WTC11 (cell line): ENCODE data around the gene FOXO3. TPM values are rescaled to one million over a fixed set of nuclear protein-coding genes. Genes with fewer than 3 reads are reported as not detected.

ENCODE experiments used
- ATAC-seq: fragments of 200-7000 bp; cut with Tn5 transposase; 2 replicates; pipeline ENCODE4 v1.10.0; 2021; ENCODE audit warnings: mild to moderate bottlenecking, moderate library complexity
- CTCF ChIA-PET: fragments of 300-600 bp; sonication (Branson Sonifier 250); formaldehyde crosslinking; loops from one replicate; lab custom pipeline; 2021; ENCODE audit warnings: antibody characterized with exemption; lab: Charles Lee
- POLR2A ChIA-PET: fragments of 350-600 bp; sonication (Branson Sonifier 250); formaldehyde crosslinking; loops from one replicate; lab custom pipeline; 2021; ENCODE audit warnings: antibody characterized with exemption; lab: Charles Lee
- DNase-seq: peaks from one replicate; pipeline ENCODE4 v3.0.0; 2021; ENCODE audit warnings: low spot score
- H3K27ac Mint-ChIP-seq: 2 replicates; pipeline ENCODE4 v1.8.0; 2021; ENCODE audit warnings: mixed read lengths
- H3K27me3 Mint-ChIP-seq: 2 replicates; pipeline ENCODE4 v1.8.0; 2021; ENCODE audit warnings: low read depth, mild to moderate bottlenecking, moderate library complexity, mixed read lengths
- H3K36me3 Mint-ChIP-seq: 2 replicates; pipeline ENCODE4 v1.8.0; 2021; ENCODE audit warnings: mixed read lengths
- H3K4me1 Mint-ChIP-seq: 2 replicates; pipeline ENCODE4 v1.8.0; 2022; ENCODE audit warnings: mixed read lengths
- H3K4me3 Mint-ChIP-seq: 2 replicates; pipeline ENCODE4 v1.8.0; 2021; ENCODE audit warnings: mild to moderate bottlenecking, moderate library complexity, mixed read lengths
- H3K9me3 Mint-ChIP-seq: 2 replicates; pipeline ENCODE4 v1.8.0; 2021; ENCODE audit warnings: mixed read lengths
- ARID4B ChIP-seq: sonication (generic); formaldehyde crosslinking; IDR thresholded peaks from 2 replicates; pipeline ENCODE4 v1.8.0; 2023; ENCODE audit warnings: missing genetic modification reagents, mild to moderate bottlenecking, borderline replicate concordance
- CBFB ChIP-seq: sonication (generic); formaldehyde crosslinking; IDR thresholded peaks from 2 replicates; pipeline ENCODE4 v1.8.1; 2022; ENCODE audit warnings: mild to moderate bottlenecking, low read depth, missing genetic modification reagents
- CREB1 ChIP-seq: sonication (generic); formaldehyde crosslinking; IDR thresholded peaks from 2 replicates; pipeline ENCODE4 v1.8.0; 2023; ENCODE audit warnings: mild to moderate bottlenecking, missing genetic modification reagents
- ELF4 ChIP-seq: sonication (generic); formaldehyde crosslinking; IDR thresholded peaks from 2 replicates; pipeline ENCODE4 v1.8.1; 2022; ENCODE audit warnings: low read depth, mild to moderate bottlenecking, moderate library complexity, missing genetic modification reagents
- FOXK1 ChIP-seq: sonication (generic); formaldehyde crosslinking; IDR thresholded peaks from 2 replicates; pipeline ENCODE4 v1.8.0; 2022; ENCODE audit warnings: mild to moderate bottlenecking, moderate library complexity, missing genetic modification reagents
- GTF2I ChIP-seq: fragments of 250-450 bp; sonication (Bioruptor Pico); conservative IDR thresholded peaks from 2 replicates; pipeline ENCODE4 v1.4.0; 2021; ENCODE audit warnings: mild to moderate bottlenecking
- HMGA2 ChIP-seq: fragments of 250-450 bp; sonication (Bioruptor Pico); IDR thresholded peaks from 2 replicates; pipeline ENCODE4 v1.4.0; 2021; ENCODE audit warnings: mild to moderate bottlenecking, moderate library complexity
- JAZF1 ChIP-seq: fragments of 250-450 bp; sonication (Bioruptor Pico); IDR thresholded peaks from 2 replicates; pipeline ENCODE4 v1.9.0; 2021; ENCODE audit warnings: moderate library complexity, mild to moderate bottlenecking, inconsistent platforms
- JUN ChIP-seq: sonication (generic); formaldehyde crosslinking; IDR thresholded peaks from 2 replicates; pipeline ENCODE4 v1.8.0; 2023; ENCODE audit warnings: mild to moderate bottlenecking, missing genetic modification reagents
- KAT7 ChIP-seq: sonication (generic); formaldehyde crosslinking; IDR thresholded peaks from 2 replicates; pipeline ENCODE4 v1.8.1; 2023; ENCODE audit warnings: missing genetic modification reagents, mild to moderate bottlenecking, borderline replicate concordance
- NFE2L1 ChIP-seq: sonication (generic); formaldehyde crosslinking; IDR thresholded peaks from 2 replicates; pipeline ENCODE4 v1.8.1; 2023; ENCODE audit warnings: missing genetic modification reagents
- NR3C1 ChIP-seq: sonication (generic); formaldehyde crosslinking; conservative IDR thresholded peaks from 2 replicates; pipeline ENCODE4 v1.8.1; 2023; ENCODE audit warnings: low read depth, mild to moderate bottlenecking, missing genetic modification reagents
- PRDM15 ChIP-seq: sonication (generic); formaldehyde crosslinking; IDR thresholded peaks from 2 replicates; pipeline ENCODE4 v1.8.0; 2022; ENCODE audit warnings: missing genetic modification reagents
- SMAD4 ChIP-seq: sonication (generic); formaldehyde crosslinking; IDR thresholded peaks from 2 replicates; pipeline ENCODE4 v1.8.0; 2022; ENCODE audit warnings: mild to moderate bottlenecking, missing genetic modification reagents
- SP1 ChIP-seq: sonication (generic); formaldehyde crosslinking; conservative IDR thresholded peaks from 2 replicates; pipeline ENCODE4 v1.8.1; 2022; ENCODE audit warnings: missing genetic modification reagents
- TCF7 ChIP-seq: sonication (generic); formaldehyde crosslinking; IDR thresholded peaks from 2 replicates; pipeline ENCODE4 v1.8.0; 2022; ENCODE audit warnings: mild to moderate bottlenecking, low read depth, missing genetic modification reagents, moderate library complexity
- TP53 ChIP-seq: sonication (generic); formaldehyde crosslinking; IDR thresholded peaks from 2 replicates; pipeline ENCODE4 v1.8.1; 2023; ENCODE audit warnings: mild to moderate bottlenecking, missing genetic modification reagents
- ZNF121 ChIP-seq: sonication (generic); formaldehyde crosslinking; IDR thresholded peaks from 2 replicates; pipeline ENCODE4 v1.8.0; 2023; ENCODE audit warnings: missing genetic modification reagents
- ZNF396 ChIP-seq: fragments of 250-450 bp; sonication (Bioruptor Pico); IDR thresholded peaks from 2 replicates; pipeline ENCODE4 v1.8.0; 2021; ENCODE audit warnings: mild to moderate bottlenecking, moderate library complexity, borderline replicate concordance
- ZNF416 ChIP-seq: fragments of 250-450 bp; sonication (Bioruptor Pico); IDR thresholded peaks from 2 replicates; pipeline ENCODE4 v1.9.0; 2021; ENCODE audit warnings: mild to moderate bottlenecking, inconsistent platforms
- total RNA-seq: library from RNA; stranded (reverse); gene quantifications from 3 replicates; pipeline ENCODE4 v1.2.3, GENCODE V29; 2021
- TF ChIP-seq, protein P1 (sequence below): sonication (generic); formaldehyde crosslinking; IDR thresholded peaks from 2 replicates; pipeline ENCODE4 v1.8.1; 2023; ENCODE audit warnings: mild to moderate bottlenecking, missing genetic modification reagents
- TF ChIP-seq, protein P2 (sequence below): sonication (generic); formaldehyde crosslinking; IDR thresholded peaks from 2 replicates; pipeline ENCODE4 v1.8.1; 2022; ENCODE audit warnings: low read depth, mild to moderate bottlenecking, moderate library complexity, missing genetic modification reagents, borderline replicate concordance
- TF ChIP-seq, protein P3 (sequence below): sonication (generic); formaldehyde crosslinking; IDR thresholded peaks from 2 replicates; pipeline ENCODE4 v1.8.1; 2023; ENCODE audit warnings: mild to moderate bottlenecking, moderate library complexity, missing genetic modification reagents
- TF ChIP-seq, protein P4 (sequence below): sonication (generic); formaldehyde crosslinking; IDR thresholded peaks from 2 replicates; pipeline ENCODE4 v1.8.0; 2022; ENCODE audit warnings: mild to moderate bottlenecking, missing genetic modification reagents

FOXO3 gene
- total RNA-seq, 1 experiment from 2014 or later: 15.6 TPM

- H3K4me3 Mint-ChIP-seq: peak overlapping the region; percentile 93
- H3K27ac Mint-ChIP-seq: peak overlapping the region; percentile 93
- ChIA-PET POLR2A (interaction anchor here (0.8 to 1.2 kb wide), 2 partner anchors 13 to 17 kb away, joined by 3 to 4 read pairs; no protein-coding TSS in a partner anchor), CTCF (interaction anchor here (1.2 to 3.0 kb wide), 2 partner anchors 279 to 334 kb away, joined by 11 to 13 read pairs; no protein-coding TSS in a partner anchor)
- no peaks in the 10 kb centered on the region for H3K36me3 Mint-ChIP-seq
- H3K27me3 Mint-ChIP-seq: peaks cover 51% of the 10 kb centered on the region
- peak; percentile 66 for DNase-seq
- no peaks in the 10 kb centered on the region for H3K9me3 Mint-ChIP-seq
- peaks cover 25% of the 10 kb centered on the region for H3K4me1 Mint-ChIP-seq
- ATAC-seq: peak; percentile 1; the same call in 1 of the 2 replicates
- no peak for TF ChIP-seq ZNF416 (CRISPR knock-in tag)
- TF ChIP-seq ZNF121 (CRISPR knock-in tag): no peak
- TF ChIP-seq PRDM15 (CRISPR knock-in tag): peak; percentile 87
- TF ChIP-seq JUN: no peak
- TF ChIP-seq NFE2L1: no peak
- TF ChIP-seq GTF2I (CRISPR knock-in tag): no peak
- TF ChIP-seq ARID4B (CRISPR knock-in tag): peak; percentile 53; the same call in 1 of the 2 replicates
- TF ChIP-seq TP53 (CRISPR knock-in tag): no peak
- TF ChIP-seq, protein P1, sequence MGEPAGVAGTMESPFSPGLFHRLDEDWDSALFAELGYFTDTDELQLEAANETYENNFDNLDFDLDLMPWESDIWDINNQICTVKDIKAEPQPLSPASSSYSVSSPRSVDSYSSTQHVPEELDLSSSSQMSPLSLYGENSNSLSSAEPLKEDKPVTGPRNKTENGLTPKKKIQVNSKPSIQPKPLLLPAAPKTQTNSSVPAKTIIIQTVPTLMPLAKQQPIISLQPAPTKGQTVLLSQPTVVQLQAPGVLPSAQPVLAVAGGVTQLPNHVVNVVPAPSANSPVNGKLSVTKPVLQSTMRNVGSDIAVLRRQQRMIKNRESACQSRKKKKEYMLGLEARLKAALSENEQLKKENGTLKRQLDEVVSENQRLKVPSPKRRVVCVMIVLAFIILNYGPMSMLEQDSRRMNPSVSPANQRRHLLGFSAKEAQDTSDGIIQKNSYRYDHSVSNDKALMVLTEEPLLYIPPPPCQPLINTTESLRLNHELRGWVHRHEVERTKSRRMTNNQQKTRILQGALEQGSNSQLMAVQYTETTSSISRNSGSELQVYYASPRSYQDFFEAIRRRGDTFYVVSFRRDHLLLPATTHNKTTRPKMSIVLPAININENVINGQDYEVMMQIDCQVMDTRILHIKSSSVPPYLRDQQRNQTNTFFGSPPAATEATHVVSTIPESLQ (CRISPR knock-in tag): no peak
- no peak for TF ChIP-seq HMGA2 (CRISPR knock-in tag)
- peak; percentile 59; the same call in 1 of the 2 replicates for TF ChIP-seq SP1 (CRISPR knock-in tag)
- TF ChIP-seq JAZF1 (CRISPR knock-in tag): no peak
- TF ChIP-seq TCF7 (CRISPR knock-in tag): no peak
- no peak for TF ChIP-seq NR3C1
- TF ChIP-seq ZNF396 (CRISPR knock-in tag): no peak
- TF ChIP-seq, protein P2, sequence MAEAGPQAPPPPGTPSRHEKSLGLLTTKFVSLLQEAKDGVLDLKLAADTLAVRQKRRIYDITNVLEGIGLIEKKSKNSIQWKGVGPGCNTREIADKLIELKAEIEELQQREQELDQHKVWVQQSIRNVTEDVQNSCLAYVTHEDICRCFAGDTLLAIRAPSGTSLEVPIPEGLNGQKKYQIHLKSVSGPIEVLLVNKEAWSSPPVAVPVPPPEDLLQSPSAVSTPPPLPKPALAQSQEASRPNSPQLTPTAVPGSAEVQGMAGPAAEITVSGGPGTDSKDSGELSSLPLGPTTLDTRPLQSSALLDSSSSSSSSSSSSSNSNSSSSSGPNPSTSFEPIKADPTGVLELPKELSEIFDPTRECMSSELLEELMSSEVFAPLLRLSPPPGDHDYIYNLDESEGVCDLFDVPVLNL (CRISPR knock-in tag): no peak
- TF ChIP-seq ELF4 (CRISPR knock-in tag): no peak
- TF ChIP-seq, protein P3, sequence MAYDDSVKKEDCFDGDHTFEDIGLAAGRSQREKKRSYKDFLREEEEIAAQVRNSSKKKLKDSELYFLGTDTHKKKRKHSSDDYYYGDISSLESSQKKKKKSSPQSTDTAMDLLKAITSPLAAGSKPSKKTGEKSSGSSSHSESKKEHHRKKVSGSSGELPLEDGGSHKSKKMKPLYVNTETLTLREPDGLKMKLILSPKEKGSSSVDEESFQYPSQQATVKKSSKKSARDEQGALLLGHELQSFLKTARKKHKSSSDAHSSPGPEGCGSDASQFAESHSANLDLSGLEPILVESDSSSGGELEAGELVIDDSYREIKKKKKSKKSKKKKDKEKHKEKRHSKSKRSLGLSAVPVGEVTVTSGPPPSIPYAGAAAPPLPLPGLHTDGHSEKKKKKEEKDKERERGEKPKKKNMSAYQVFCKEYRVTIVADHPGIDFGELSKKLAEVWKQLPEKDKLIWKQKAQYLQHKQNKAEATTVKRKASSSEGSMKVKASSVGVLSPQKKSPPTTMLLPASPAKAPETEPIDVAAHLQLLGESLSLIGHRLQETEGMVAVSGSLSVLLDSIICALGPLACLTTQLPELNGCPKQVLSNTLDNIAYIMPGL (CRISPR knock-in tag): no peak
- peak; percentile 26 for TF ChIP-seq FOXK1
- TF ChIP-seq, protein P4, sequence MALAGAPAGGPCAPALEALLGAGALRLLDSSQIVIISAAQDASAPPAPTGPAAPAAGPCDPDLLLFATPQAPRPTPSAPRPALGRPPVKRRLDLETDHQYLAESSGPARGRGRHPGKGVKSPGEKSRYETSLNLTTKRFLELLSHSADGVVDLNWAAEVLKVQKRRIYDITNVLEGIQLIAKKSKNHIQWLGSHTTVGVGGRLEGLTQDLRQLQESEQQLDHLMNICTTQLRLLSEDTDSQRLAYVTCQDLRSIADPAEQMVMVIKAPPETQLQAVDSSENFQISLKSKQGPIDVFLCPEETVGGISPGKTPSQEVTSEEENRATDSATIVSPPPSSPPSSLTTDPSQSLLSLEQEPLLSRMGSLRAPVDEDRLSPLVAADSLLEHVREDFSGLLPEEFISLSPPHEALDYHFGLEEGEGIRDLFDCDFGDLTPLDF (CRISPR knock-in tag): no peak
- TF ChIP-seq CREB1 (CRISPR knock-in tag): no peak
- TF ChIP-seq KAT7 (CRISPR knock-in tag): no peak; the same call in 1 of the 2 replicates
- no peak for TF ChIP-seq SMAD4 (CRISPR knock-in tag)
- TF ChIP-seq CBFB: no peak
Measured at GRCh38 chr6:108559097-108559883, 1.4 kb upstream of the FOXO3 start.
